HCT116 (cell line): ENCODE data around the gene KCND2.

Source experiments
- CEBPB ChIP-seq: IDR thresholded peaks from 2 replicates; pipeline ENCODE4 v1.6.1; 2012; ENCODE audit warnings: low read depth
- CTCF ChIP-seq, 3 experiments: fragments of 200-600 bp in 1 of 3; sonication (generic) in 1 of 3; IDR thresholded peaks in 2 of 3; conservative IDR thresholded peaks in 1 of 3; 2 replicates each; pipeline ENCODE4 v1.5.1; 2012 to 2017; ENCODE audit warnings: low read depth in 2 of 3, low read length in 2 of 3, antibody characterized with exemption in 1 of 3, borderline replicate concordance in 1 of 3, control low read depth in 1 of 3, mild to moderate bottlenecking in 1 of 3, mixed read lengths in 1 of 3, mixed run types in 1 of 3, moderate library complexity in 1 of 3; ENCODE audit not compliant: insufficient read depth in 1 of 3
- EZH2 ChIP-seq: fragments of 200-600 bp; sonication (generic); IDR thresholded peaks from 2 replicates; pipeline ENCODE4 v1.6.1; 2017; ENCODE audit warnings: antibody characterized with exemption, mixed run types
- EZH2phosphoT487 ChIP-seq: fragments of 200-600 bp; IDR thresholded peaks from 2 replicates; pipeline ENCODE4 v1.6.1; 2018; ENCODE audit warnings: antibody characterized with exemption, borderline replicate concordance
- FOSL1 ChIP-seq: IDR thresholded peaks from 2 replicates; pipeline ENCODE4 v1.6.1; 2012; ENCODE audit warnings: low read depth
- MAX ChIP-seq: IDR thresholded peaks from 2 replicates; pipeline ENCODE4 v1.6.1; 2012
- POLR2A ChIP-seq: IDR thresholded peaks from 2 replicates; pipeline ENCODE4 v1.7.0; 2011; ENCODE audit warnings: borderline replicate concordance; ENCODE audit not compliant: insufficient read depth, insufficient read length; ENCODE audit errors: extremely low read depth
- POLR2AphosphoS5 ChIP-seq: IDR thresholded peaks from 2 replicates; pipeline ENCODE4 v1.6.1; 2011; ENCODE audit warnings: mild to moderate bottlenecking, low read depth, low read length, moderate library complexity
- REST ChIP-seq: IDR thresholded peaks from 2 replicates; pipeline ENCODE4 v1.6.1; 2012; ENCODE audit warnings: low read depth
- SRF ChIP-seq: IDR thresholded peaks from 2 replicates; pipeline ENCODE4 v1.6.1; 2012; ENCODE audit warnings: low read depth
- ZBTB33 ChIP-seq: IDR thresholded peaks from 2 replicates; pipeline ENCODE4 v1.6.1; 2011; ENCODE audit warnings: mild to moderate bottlenecking, low read length, moderate library complexity; ENCODE audit not compliant: insufficient replicate concordance; ENCODE audit errors: extremely low read depth
- ZNF274 ChIP-seq: fragments of 200-500 bp; sonication (Bioruptor generic); IDR thresholded peaks from 2 replicates; pipeline ENCODE4 v1.6.1; 2014; ENCODE audit warnings: mild to moderate bottlenecking, low read depth, low read length, inconsistent platforms

DNA sequence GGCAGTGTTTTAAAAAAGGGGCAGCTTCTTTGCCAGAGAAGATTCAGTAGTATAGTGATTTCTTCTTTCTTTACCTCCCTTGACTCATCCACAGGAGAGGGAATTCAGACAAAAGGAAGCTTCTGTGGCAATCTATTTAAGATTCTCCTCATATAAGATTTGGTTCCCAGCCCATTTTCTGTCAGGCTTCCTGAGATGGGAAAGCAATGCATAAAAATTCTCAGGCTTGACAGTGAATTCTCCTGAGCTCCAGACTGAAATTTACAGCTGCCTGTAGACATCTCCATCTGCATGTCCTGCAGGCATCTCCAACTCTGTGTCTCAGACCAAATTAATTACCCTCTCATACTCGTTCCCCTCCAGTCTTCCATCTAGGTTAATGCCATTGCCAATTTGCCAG lies 512.1 kb downstream of the KCND2 start:
- no peak for TF ChIP-seq EZH2
- TF ChIP-seq CTCF (IDR thresholded peaks at IDR 0.05 in 2 of 3, conservative IDR thresholded peaks at IDR 0.05 in 1 of 3; ENCODE audit: borderline replicate concordance in 1 of 3, insufficient read depth in 1 of 3, low read depth in 2 of 3, low read length in 2 of 3) = no peak
- TF ChIP-seq POLR2A = no peak
- no peak for TF ChIP-seq MAX
- TF ChIP-seq ZBTB33 = no peak
- no peak for TF ChIP-seq SRF
- TF ChIP-seq FOSL1 = no peak
- TF ChIP-seq ZNF274 = no peak
- TF ChIP-seq POLR2AphosphoS5 = no peak
- no peak for TF ChIP-seq CEBPB
- TF ChIP-seq REST = no peak
- no peak for TF ChIP-seq EZH2phosphoT487
